ENCODE results near the gene ADAMTS2.
"Not testable (repeated sequence)": the region's sequence is repeated elsewhere in the genome, so short reads cannot be mapped to it uniquely, and the experiment has no call there.

ADAMTS2 gene

DNA sequence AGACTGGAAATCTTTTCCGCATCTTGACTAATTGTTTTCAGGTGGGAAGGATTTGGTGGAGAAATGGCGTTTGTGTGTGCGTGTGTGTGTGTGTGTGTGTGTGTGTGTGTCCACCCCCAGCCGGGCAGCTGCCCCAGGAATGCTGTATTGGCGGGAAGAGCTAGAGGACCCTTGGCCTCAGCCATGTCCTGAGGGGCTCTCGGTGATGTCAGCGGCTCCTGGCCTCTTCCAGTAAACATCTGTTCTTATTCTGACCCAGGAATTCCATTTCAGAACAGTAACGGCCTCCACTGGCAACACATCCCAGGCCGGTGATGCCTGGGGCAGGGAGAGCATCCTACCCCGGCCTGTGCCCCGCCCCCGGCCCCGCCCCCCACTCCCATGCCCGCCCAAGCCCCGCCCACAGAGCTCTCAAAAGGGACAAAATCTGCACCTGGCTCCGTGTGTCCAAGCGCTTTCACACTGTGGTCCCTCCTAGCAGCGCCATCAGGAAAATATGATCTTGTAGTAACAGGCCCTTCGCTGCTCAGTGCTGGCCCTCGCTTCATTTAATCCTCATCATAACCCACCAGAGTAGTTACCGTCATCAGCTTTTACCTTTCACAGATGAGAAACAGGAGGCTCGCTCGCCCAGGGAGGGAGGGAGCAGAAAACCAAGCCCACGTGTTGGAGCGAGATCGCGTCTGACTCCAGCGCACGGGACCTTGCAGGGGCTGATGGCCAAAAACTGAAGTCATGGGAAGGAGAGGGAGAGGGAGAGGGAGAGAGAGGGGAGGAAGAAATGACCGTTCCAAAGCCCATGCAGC lies 18.9 kb downstream of the ADAMTS2 start:
- TF ChIP-seq, protein P1, sequence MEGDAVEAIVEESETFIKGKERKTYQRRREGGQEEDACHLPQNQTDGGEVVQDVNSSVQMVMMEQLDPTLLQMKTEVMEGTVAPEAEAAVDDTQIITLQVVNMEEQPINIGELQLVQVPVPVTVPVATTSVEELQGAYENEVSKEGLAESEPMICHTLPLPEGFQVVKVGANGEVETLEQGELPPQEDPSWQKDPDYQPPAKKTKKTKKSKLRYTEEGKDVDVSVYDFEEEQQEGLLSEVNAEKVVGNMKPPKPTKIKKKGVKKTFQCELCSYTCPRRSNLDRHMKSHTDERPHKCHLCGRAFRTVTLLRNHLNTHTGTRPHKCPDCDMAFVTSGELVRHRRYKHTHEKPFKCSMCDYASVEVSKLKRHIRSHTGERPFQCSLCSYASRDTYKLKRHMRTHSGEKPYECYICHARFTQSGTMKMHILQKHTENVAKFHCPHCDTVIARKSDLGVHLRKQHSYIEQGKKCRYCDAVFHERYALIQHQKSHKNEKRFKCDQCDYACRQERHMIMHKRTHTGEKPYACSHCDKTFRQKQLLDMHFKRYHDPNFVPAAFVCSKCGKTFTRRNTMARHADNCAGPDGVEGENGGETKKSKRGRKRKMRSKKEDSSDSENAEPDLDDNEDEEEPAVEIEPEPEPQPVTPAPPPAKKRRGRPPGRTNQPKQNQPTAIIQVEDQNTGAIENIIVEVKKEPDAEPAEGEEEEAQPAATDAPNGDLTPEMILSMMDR (conservative IDR thresholded peaks at IDR 0.05), result no peak
- no peak overlapping the region for H3K27ac ChIP-seq

DNA sequence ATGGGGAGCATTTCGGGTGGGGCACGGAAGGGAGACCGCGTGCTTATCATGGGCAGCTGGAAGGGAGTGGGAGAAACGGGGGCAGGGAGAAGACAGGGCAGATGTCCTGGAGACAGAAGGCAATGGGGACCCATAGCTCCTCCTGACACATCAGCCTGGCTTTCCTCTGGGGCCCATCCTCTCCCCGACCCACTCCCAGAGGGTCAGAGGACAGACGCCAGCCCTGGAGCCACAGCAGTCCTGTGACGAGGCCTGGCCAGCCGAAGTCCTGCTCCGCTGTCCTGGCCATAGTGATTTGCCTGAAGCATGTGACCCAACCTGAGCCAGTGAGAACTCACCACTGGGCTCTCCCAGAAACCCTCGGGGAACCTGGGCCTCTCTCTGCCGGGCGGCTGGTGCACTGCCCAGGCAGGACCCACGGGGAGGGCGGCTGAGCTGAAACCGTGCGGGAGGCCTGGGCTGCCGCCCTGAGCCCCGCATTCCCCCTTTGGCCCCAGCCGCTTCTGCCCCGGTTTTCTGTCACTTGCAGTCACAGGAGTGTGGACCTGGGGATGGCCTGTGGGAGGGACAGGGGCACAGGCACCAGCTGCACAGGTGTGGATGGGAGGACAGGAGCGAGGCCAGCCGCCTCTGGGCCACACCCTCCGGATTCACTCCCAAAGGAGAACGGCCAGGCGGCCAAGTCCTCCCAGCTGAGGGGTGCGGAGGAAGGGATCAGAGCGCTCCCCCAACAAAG lies 19.8 kb downstream of the ADAMTS2 start:
- TF ChIP-seq, protein P1 (conservative IDR thresholded peaks at IDR 0.05), result no peak
- no peak overlapping the region for H3K27ac ChIP-seq

DNA sequence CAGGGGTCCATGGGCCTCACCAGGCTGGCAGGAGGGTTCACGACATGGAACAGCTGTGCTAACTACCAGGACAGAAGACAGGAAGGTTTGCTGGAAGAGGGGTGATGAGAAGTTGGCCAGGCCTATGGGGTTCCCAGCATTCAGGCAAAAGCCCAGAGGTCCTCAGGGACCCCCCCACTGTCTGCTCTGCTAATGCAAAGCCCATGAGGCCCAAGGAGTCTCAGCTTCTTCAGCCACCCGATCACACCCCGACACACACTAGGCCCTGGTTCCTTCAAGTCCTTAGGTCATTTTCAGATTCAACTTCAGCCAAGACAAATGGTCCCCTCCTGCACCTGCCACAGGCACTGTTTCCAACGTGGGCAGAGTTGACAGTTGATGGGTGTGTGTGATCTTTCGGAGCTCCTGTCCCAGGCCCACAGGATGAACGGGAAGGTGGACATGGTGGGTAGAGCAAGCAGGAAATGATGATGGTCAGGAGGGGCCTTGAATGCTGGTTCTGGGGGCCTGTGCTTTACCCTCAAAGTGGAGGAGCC lies 20.4 kb downstream of the ADAMTS2 start:
- no peak overlapping the region for H3K27ac ChIP-seq
- TF ChIP-seq, protein P1 (conservative IDR thresholded peaks at IDR 0.05), result no peak

DNA sequence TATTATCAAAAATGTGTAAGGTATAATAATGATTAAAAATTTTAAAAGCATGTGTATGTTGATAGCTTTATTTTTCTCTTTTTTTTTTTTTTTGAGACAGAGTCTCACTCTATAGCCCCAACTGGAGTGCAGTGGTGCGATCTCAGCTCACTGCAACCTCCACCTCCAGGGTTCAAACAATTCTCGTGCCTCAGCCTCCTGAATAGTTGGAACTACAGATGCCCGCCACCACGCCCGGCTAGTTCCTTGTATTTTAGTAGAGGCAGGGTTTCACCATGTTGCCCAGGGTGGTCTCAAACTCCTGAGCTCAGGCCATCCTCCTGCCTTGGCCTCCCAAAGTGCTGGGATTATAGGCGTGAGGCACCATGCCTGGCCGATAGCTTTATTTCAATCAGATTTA lies 20.9 kb downstream of the ADAMTS2 start:
- H3K27ac ChIP-seq, result not testable (repeated sequence)

DNA sequence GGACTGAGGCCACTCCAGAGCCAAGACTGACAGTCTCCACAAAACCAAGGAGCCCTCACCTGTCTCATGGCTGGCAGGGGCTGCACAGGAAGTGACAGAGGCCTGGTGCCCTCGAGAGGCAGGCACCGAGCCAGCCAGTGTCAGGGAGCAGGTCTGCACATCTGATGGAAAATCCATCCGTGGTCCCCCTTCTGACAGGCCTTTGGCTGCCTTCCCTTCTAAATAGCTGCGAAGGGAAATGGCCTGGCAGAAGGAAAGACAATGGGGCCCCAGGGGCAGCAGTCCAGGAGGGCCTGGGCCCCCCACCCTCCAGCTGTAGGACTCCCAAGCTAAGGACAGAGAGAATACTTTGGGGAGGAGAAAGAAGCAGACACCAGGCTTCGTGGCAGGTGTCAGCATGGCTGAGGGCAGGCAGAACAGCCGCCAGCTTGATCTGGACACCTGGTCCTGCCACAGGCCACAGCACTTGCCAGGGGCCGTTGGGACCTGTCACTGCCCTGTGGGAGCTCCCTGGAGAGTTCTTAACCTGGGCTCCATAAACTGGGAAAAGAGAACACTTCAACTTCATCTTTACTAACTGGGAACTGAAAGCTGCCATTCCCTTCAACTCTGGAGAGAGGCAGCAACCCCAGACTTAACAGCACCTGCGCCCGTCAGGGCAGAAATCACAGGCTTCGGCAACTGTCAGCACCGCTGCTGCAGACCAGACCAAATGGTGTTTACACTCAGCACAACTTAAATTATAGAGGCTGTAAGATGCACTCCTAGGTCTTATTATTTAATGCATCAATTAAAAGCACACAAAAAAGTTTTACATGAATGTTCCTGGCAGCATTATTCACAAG lies 22.0 kb downstream of the ADAMTS2 start:
- TF ChIP-seq, protein P1 (conservative IDR thresholded peaks at IDR 0.05), result no peak
- peak overlapping the region; percentile 15 for H3K27ac ChIP-seq

DNA sequence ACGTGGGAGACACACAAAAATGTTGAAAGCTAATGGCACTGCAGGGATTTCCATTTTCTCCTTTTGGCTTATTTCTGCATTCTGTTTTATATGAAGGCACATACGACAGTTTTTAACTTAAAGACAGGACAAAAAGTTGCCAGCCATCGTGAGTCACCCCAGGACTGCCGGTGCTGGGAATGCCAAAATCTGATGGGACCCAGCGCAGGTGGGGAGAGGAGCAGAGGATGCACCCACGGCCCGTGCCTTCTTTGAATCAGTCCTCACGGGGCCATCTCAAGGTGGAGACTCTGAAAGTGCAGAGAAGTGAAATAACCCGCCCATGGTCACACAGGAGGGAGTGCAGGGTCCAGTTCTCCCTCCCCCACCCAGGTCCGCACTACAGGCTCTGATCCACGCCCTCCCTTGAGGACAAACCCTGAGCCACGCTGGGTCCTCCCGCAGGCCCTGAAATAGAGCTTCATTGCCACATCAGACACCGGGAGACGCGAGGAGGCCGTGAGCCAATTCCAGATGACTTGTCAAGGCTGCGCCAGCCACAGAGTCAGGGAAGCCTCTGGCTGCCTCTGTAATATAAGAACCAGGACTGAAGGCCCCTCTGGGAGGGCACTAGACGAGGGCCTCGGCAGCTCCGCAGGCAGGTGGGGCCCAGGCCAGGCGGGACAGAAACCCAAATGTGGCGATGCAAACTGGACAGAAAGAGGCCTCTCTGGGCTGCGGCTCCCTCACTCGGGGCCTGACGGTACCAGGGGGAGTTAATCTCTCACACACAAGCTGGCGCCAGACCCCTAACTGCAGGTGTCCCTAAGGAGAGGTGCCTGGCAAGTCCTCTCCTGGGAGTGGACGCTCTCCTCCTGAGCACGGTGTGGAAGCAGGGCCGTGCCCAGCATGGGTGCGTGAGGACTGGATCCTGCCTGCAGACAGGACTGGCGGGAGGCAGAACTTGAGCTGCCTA lies 22.9 kb downstream of the ADAMTS2 start:
- H3K27ac ChIP-seq, result peak overlapping the region; percentile 15; the same call in 1 of the 2 replicates
- TF ChIP-seq, protein P1 (conservative IDR thresholded peaks at IDR 0.05), result no peak

All from VCaP (cell line).